Measurements from ENCODE around the gene CORO2B.
"Not testable (repeated sequence)": the region's sequence is repeated elsewhere in the genome, so short reads cannot be mapped to it uniquely, and the experiment has no call there.

CORO2B gene

GRCh38 chr15:68730976-68731897 is 152.4 kb downstream of the CORO2B start:
- no peak for DNase-seq (ENCODE audit: low read depth)

GRCh38 chr15:68732451-68732850 is 153.7 kb downstream of the CORO2B start:
- DNase-seq (ENCODE audit: low read depth) = no peak

- DNase-seq (ENCODE audit: low read depth) = no peak
Measured at GRCh38 chr15:68733666-68734065, 154.9 kb downstream of the CORO2B start.

GRCh38 chr15:68734352-68734751 is 155.6 kb downstream of the CORO2B start:
- DNase-seq (ENCODE audit: low read depth) = no peak

GRCh38 chr15:68734881-68735280 is 156.1 kb downstream of the CORO2B start:
- DNase-seq (ENCODE audit: low read depth) = no peak

GRCh38 chr15:68735610-68736009 is 156.8 kb downstream of the CORO2B start:
- DNase-seq (ENCODE audit: low read depth) = no peak

GRCh38 chr15:68739390-68740080 is 160.7 kb downstream of the CORO2B start:
- DNase-seq (ENCODE audit: low read depth) = no peak

- DNase-seq (ENCODE audit: low read depth) = no peak
Measured at GRCh38 chr15:68743256-68743655, 164.5 kb downstream of the CORO2B start.

GRCh38 chr15:68749365-68749764 is 170.6 kb downstream of the CORO2B start:
- no peak for DNase-seq (ENCODE audit: low read depth)

GRCh38 chr15:68749793-68750192 is 171.0 kb downstream of the CORO2B start:
- DNase-seq (ENCODE audit: low read depth) = no peak

GRCh38 chr15:68751622-68752021 is 172.8 kb downstream of the CORO2B start:
- DNase-seq (ENCODE audit: low read depth) = no peak

- DNase-seq (ENCODE audit: low read depth) = no peak
Measured at GRCh38 chr15:68755731-68756130, 176.9 kb downstream of the CORO2B start.

GRCh38 chr15:68759982-68760579 is 181.3 kb downstream of the CORO2B start:
- not testable (repeated sequence) for DNase-seq (ENCODE audit: low read depth)

- DNase-seq (ENCODE audit: low read depth) = no peak
Measured at GRCh38 chr15:68763063-68763462, 184.3 kb downstream of the CORO2B start.

GRCh38 chr15:68764090-68764489 is 185.3 kb downstream of the CORO2B start:
- no peak for DNase-seq (ENCODE audit: low read depth)

- DNase-seq (ENCODE audit: low read depth) = no peak
Measured at GRCh38 chr15:68765602-68766368, 187.0 kb downstream of the CORO2B start.

GRCh38 chr15:68767833-68768232 is 189.0 kb downstream of the CORO2B start:
- no peak for DNase-seq (ENCODE audit: low read depth)

- no peak for DNase-seq (ENCODE audit: low read depth)
Measured at GRCh38 chr15:68768321-68768720, 189.5 kb downstream of the CORO2B start.

- DNase-seq (ENCODE audit: low read depth) = no peak
Measured at GRCh38 chr15:68769702-68770101, 190.9 kb downstream of the CORO2B start.

GRCh38 chr15:68770216-68770615 is 191.4 kb downstream of the CORO2B start:
- DNase-seq (ENCODE audit: low read depth) = no peak

GRCh38 chr15:68773036-68773435 is 194.2 kb downstream of the CORO2B start:
- DNase-seq (ENCODE audit: low read depth) = no peak

- no peak for DNase-seq (ENCODE audit: low read depth)
Measured at GRCh38 chr15:68774120-68774519, 195.3 kb downstream of the CORO2B start.

Data from stimulated activated CD8-positive, alpha-beta memory T cell treated with anti-CD3 and anti-CD28 coated beads, Interleukin-12 subunit alpha, Interleukin-12 subunit beta, amount 100 ng/mL, for 1 hour (primary cell).